Nephron (organoid): ENCODE measurements around the gene TRDN.

Experiments
- H3K27ac Mint-ChIP-seq, 3 experiments: 2 replicates each; pipeline ENCODE4 v1.8.0; 2020; ENCODE audit warnings: mixed read lengths in 3 of 3, mild to moderate bottlenecking in 2 of 3, moderate library complexity in 1 of 3
- H3K27me3 Mint-ChIP-seq: 2 replicates; pipeline ENCODE4 v1.8.0; 2021; ENCODE audit warnings: low read depth, mild to moderate bottlenecking, moderate library complexity, mixed read lengths
- H3K36me3 Mint-ChIP-seq: 2 replicates; pipeline ENCODE4 v1.8.0; 2020; ENCODE audit warnings: low read depth, mixed read lengths
- H3K4me1 Mint-ChIP-seq: 2 replicates; pipeline ENCODE4 v1.8.0; 2020; ENCODE audit warnings: mixed read lengths
- H3K4me3 Mint-ChIP-seq, 3 experiments: 2 replicates each; pipeline ENCODE4 v1.8.0; 2020; ENCODE audit warnings: mild to moderate bottlenecking in 3 of 3, mixed read lengths in 3 of 3, moderate library complexity in 2 of 3
- H3K9me3 Mint-ChIP-seq: 2 replicates; pipeline ENCODE4 v1.8.0; 2020; ENCODE audit warnings: mixed read lengths
- TF ChIP-seq, protein P1 (sequence below), 3 experiments: fragments of 200-600 bp; sonication (generic); IDR thresholded peaks; one replicate each; pipeline ENCODE4 v1.5.0; 2021; ENCODE audit warnings: antibody characterized with exemption in 3 of 3; ENCODE audit not compliant: unreplicated experiment in 3 of 3

TRDN gene

DNA sequence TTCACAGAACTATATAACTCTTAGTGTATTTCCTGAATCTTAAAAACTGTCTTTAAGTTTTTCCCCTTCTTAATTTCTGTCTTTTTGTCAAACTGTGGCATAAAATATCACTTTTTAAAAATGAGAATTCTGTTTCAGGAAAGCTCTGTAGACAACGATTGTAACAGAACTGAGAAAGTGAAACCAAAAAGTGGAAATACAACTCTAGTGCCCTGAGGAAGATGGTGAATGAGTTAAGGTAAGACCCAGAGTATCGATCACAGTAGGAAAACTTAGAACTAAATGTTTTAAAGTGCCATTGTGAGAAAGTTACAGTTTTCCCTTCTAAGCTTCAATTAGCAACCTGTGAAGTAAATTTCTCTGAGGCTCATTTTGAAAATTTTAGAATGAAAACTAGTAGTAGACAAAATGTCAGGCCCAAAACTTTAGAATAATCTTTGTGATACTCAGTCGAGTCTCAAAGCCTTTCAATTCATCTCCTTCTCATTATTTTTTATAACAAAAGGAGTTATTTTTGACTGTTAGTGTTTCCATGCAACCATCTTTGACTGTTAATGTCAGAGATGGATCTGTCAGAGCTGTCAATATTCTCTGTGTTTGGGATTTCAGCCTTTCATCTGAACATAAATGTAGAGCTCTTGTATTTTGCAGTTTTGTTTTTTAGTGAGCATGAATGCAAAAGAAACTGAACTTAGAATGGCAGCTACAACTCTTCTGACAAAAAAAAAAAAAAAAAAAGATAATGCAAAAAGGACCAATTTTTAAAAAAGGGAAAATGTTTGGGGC lies 19.0 kb upstream of the TRDN start:
- no peaks in the 10 kb centered on the region for H3K36me3 Mint-ChIP-seq
- no peak overlapping the region for H3K27ac Mint-ChIP-seq
- no peak overlapping the region for H3K4me3 Mint-ChIP-seq
- TF ChIP-seq, protein P1, sequence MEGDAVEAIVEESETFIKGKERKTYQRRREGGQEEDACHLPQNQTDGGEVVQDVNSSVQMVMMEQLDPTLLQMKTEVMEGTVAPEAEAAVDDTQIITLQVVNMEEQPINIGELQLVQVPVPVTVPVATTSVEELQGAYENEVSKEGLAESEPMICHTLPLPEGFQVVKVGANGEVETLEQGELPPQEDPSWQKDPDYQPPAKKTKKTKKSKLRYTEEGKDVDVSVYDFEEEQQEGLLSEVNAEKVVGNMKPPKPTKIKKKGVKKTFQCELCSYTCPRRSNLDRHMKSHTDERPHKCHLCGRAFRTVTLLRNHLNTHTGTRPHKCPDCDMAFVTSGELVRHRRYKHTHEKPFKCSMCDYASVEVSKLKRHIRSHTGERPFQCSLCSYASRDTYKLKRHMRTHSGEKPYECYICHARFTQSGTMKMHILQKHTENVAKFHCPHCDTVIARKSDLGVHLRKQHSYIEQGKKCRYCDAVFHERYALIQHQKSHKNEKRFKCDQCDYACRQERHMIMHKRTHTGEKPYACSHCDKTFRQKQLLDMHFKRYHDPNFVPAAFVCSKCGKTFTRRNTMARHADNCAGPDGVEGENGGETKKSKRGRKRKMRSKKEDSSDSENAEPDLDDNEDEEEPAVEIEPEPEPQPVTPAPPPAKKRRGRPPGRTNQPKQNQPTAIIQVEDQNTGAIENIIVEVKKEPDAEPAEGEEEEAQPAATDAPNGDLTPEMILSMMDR (IDR thresholded peaks at IDR 0.05; ENCODE audit: unreplicated experiment in 3 of 3): no peak
- H3K4me1 Mint-ChIP-seq: no peaks in the 10 kb centered on the region
- no peaks in the 10 kb centered on the region for H3K9me3 Mint-ChIP-seq
- no peaks in the 10 kb centered on the region for H3K27me3 Mint-ChIP-seq

DNA sequence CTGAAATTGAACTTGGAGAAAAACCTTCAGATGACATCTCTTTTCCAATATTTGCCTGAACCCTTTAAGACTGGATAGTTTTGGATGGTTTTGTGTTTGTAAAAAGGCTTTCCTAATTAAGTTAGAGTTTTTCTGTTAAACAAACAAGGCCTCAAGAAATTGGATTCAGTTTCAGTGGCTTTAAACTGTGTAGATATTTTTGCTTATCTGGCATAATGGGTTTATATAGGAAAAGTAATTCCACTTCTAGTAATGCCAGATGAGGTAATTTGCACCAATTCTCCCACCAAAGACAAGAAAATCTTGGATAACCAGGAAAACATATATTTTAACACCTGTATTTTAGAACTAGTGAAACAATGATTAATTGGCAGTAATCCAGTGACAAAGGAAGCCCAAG lies 12.0 kb upstream of the TRDN start:
- H3K36me3 Mint-ChIP-seq: no peaks in the 10 kb centered on the region
- H3K4me3 Mint-ChIP-seq: no peak overlapping the region
- TF ChIP-seq, protein P1 (IDR thresholded peaks at IDR 0.05; ENCODE audit: unreplicated experiment in 3 of 3): no peak
- no peaks in the 10 kb centered on the region for H3K27me3 Mint-ChIP-seq
- peaks cover 6% of the 10 kb centered on the region for H3K9me3 Mint-ChIP-seq
- H3K27ac Mint-ChIP-seq: no peak overlapping the region
- H3K4me1 Mint-ChIP-seq: no peaks in the 10 kb centered on the region

DNA sequence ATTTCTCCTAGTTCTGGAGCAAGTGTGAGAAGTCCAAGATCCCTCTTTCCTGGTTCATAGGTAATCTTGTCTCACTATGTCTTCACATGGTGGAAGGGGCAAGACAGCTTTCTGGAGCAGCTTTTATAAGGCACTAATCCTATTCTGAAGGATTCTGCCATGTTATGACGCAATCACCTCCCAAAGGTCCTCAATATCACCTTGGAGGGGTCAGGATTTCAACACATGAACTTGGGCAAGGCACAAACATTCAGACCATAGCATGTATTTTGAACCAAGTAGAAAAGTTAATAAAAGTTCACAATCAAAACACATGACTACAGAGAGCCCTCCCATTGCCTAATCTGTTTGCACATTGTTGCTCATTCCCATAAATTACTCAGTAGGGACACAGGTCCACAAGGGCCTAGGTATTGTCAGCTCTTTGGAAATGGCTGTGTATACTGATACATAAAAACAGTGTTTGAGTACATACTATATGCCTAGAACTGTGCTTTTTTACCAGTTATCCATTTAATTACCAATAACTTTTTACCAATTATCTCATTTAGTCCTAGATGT lies 11.3 kb upstream of the TRDN start:
- Mint-ChIP-seq H3K27ac (no peak overlapping the region), H3K4me3 (no peak overlapping the region), H3K9me3 (peaks cover 6% of the 10 kb centered on the region), H3K4me1 (no peaks in the 10 kb centered on the region), H3K27me3 (no peaks in the 10 kb centered on the region), H3K36me3 (no peaks in the 10 kb centered on the region)
- TF ChIP-seq, protein P1 (IDR thresholded peaks at IDR 0.05; ENCODE audit: unreplicated experiment in 3 of 3): no peak

DNA sequence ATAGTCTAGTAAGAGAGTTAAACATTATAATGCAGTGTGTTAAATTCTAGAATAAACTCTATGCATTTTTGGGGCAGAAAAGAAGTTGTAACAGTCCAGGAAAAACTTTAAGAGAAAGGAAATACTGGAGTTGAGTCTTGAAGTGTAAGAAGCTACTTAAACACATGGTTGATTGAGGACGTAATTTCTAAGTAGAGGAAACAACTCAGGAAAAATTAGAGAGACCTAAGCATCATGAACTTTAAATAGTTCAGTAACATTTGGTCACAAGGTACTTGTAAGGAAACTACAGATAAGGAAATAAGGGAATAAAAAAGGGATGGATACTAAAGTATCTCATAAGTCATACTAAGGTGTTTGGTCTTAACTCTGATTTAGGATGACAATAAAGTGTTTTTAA lies 4.7 kb upstream of the TRDN start:
- no peak overlapping the region for H3K27ac Mint-ChIP-seq
- H3K27me3 Mint-ChIP-seq: no peaks in the 10 kb centered on the region
- no peak overlapping the region for H3K4me3 Mint-ChIP-seq
- H3K9me3 Mint-ChIP-seq: peaks cover 1% of the 10 kb centered on the region
- peaks cover 25% of the 10 kb centered on the region for H3K4me1 Mint-ChIP-seq
- no peaks in the 10 kb centered on the region for H3K36me3 Mint-ChIP-seq
- TF ChIP-seq, protein P1 (IDR thresholded peaks at IDR 0.05; ENCODE audit: unreplicated experiment in 3 of 3): no peak

DNA sequence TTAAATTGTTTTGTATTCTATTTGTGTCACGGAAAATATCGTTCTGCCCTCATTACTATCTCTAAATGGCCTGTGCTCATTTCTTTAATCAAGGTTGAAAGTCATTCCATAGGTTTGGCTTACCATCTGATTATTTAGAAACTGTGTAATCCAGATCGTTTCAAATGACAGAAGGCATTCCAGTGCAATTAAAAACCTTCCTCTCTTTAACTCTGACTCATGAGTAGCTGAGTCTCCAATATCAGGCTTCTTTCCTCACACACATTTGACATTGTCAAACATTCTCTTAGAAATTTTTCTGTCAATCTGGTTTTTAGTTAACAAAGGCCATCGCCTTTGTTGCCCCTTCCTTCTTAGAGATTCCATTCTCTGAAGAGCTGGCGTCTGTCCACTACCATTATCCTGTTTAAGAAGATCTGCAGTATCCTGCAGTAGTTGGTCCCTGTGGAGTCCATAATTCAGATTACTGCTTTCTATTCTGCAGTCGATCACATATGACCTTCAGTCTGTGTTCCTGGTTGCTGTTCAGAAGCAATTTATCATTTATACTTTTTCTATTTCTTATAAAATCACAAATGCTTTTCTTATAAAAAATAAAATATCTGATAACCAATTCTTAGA lies 3.9 kb upstream of the TRDN start:
- H3K27ac Mint-ChIP-seq: no peak overlapping the region
- no peaks in the 10 kb centered on the region for H3K36me3 Mint-ChIP-seq
- TF ChIP-seq, protein P1 (IDR thresholded peaks at IDR 0.05; ENCODE audit: unreplicated experiment in 3 of 3): no peak
- H3K9me3 Mint-ChIP-seq: no peaks in the 10 kb centered on the region
- H3K4me1 Mint-ChIP-seq: peaks cover 27% of the 10 kb centered on the region
- no peaks in the 10 kb centered on the region for H3K27me3 Mint-ChIP-seq
- no peak overlapping the region for H3K4me3 Mint-ChIP-seq
